Osteoblast (primary cell): Measurements from ENCODE around the gene NCAPG2. TPM values are rescaled to one million over a fixed set of nuclear protein-coding genes. Genes with fewer than 3 reads are reported as not detected.

Experiments
- DNase-seq: peaks from one replicate; pipeline ENCODE4 v3.0.0; 2011; ENCODE audit warnings: low spot score, mixed read lengths; ENCODE audit not compliant: insufficient read length; ENCODE audit errors: missing footprints
- H2AFZ ChIP-seq: 2 replicates; pipeline ENCODE4 v1.6.0; 2011; ENCODE audit warnings: mild to moderate bottlenecking, low read length
- H3K27ac ChIP-seq: 2 replicates; pipeline ENCODE4 v1.5.1; 2011; ENCODE audit warnings: mild to moderate bottlenecking, low read depth, low read length, moderate library complexity
- H3K27me3 ChIP-seq: 2 replicates; pipeline ENCODE4 v1.6.0; 2012; ENCODE audit warnings: mild to moderate bottlenecking, control low read depth, inconsistent platforms, low read length, moderate library complexity; ENCODE audit not compliant: insufficient read depth
- H3K36me3 ChIP-seq: 2 replicates; pipeline ENCODE4 v1.5.1; 2011; ENCODE audit warnings: mild to moderate bottlenecking, low read length, control low read depth, moderate library complexity; ENCODE audit not compliant: insufficient read depth
- H3K4me1 ChIP-seq: 2 replicates; pipeline ENCODE4 v1.5.1; 2011; ENCODE audit warnings: mild to moderate bottlenecking, low read length, control low read depth, moderate library complexity; ENCODE audit not compliant: insufficient read depth
- H3K4me2 ChIP-seq: 2 replicates; pipeline ENCODE4 v1.6.0; 2011; ENCODE audit warnings: mild to moderate bottlenecking, low read length; ENCODE audit not compliant: insufficient read depth
- H3K4me3 ChIP-seq: fragments of 200-600 bp; sonication (generic); 3 replicates; pipeline ENCODE4 v1.5.1; 2012; ENCODE audit warnings: mild to moderate bottlenecking, low read length, inconsistent platforms; ENCODE audit not compliant: insufficient read depth
- H3K79me2 ChIP-seq: 2 replicates; pipeline ENCODE4 v1.6.0; 2012; ENCODE audit warnings: mild to moderate bottlenecking, low read length, control low read depth, inconsistent platforms; ENCODE audit not compliant: insufficient read depth
- H3K9me3 ChIP-seq: 2 replicates; pipeline ENCODE4 v1.5.1; 2011; ENCODE audit warnings: low read depth, low read length, control low read depth
- H4K20me1 ChIP-seq: 2 replicates; pipeline ENCODE4 v1.6.0; 2012; ENCODE audit warnings: mild to moderate bottlenecking, low read length, control low read depth; ENCODE audit not compliant: insufficient read depth
- total RNA-seq: library from RNA; depleted of rRNA; stranded (reverse); fragments of >200 nt; gene quantifications from 2 replicates; pipeline ENCODE4 v1.2.3, GENCODE V29; 2012
- TF ChIP-seq, protein P1 (sequence below): IDR thresholded peaks from 2 replicates; pipeline ENCODE4 v1.5.1; 2011; ENCODE audit warnings: mild to moderate bottlenecking, low read depth, low read length, moderate library complexity; ENCODE audit errors: extremely low read depth

Gene NCAPG2
- total RNA-seq, 1 donor = 8.0 TPM

DNA sequence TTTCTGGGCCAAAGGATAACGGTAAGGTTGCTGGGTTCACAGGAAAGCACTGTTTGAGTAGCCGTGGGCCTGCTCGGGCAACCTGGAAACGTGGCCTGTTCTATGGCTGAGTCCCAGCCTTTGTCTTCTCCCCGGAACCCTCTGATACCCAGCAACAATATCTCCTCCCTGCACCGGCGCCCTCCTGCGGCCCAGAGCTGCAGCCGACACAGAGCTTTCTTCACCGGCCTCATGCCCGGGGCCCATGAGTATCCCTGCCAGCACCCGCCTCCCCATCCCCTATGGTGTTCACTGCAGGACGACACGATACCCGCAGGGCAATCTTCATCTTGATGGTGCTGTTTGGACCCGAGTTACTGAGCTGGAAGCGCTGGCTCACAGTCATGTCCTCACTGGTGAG, 38.6 kb upstream of the NCAPG2 start:
- DNase-seq = no peak
- Histone ChIP-seq H3K4me3 (no peak overlapping the region), H3K36me3 (peaks cover 55% of the 10 kb centered on the region), H3K9me3 (no peaks in the 10 kb centered on the region), H3K27ac (no peak overlapping the region), H3K79me2 (no peaks in the 10 kb centered on the region), H4K20me1 (no peaks in the 10 kb centered on the region), H3K4me1 (peaks cover 23% of the 10 kb centered on the region), H3K27me3 (no peaks in the 10 kb centered on the region), H3K4me2 (no peak overlapping the region), H2AFZ (no peak overlapping the region)
- TF ChIP-seq, protein P1, sequence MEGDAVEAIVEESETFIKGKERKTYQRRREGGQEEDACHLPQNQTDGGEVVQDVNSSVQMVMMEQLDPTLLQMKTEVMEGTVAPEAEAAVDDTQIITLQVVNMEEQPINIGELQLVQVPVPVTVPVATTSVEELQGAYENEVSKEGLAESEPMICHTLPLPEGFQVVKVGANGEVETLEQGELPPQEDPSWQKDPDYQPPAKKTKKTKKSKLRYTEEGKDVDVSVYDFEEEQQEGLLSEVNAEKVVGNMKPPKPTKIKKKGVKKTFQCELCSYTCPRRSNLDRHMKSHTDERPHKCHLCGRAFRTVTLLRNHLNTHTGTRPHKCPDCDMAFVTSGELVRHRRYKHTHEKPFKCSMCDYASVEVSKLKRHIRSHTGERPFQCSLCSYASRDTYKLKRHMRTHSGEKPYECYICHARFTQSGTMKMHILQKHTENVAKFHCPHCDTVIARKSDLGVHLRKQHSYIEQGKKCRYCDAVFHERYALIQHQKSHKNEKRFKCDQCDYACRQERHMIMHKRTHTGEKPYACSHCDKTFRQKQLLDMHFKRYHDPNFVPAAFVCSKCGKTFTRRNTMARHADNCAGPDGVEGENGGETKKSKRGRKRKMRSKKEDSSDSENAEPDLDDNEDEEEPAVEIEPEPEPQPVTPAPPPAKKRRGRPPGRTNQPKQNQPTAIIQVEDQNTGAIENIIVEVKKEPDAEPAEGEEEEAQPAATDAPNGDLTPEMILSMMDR = no peak

GRCh38 chr7:158742065-158742821, 37.6 kb upstream of the NCAPG2 start:
- no peaks in the 10 kb centered on the region for H3K27me3 ChIP-seq
- H3K4me3 ChIP-seq = no peak overlapping the region
- no peak overlapping the region for H2AFZ ChIP-seq
- H3K4me2 ChIP-seq = no peak overlapping the region
- no peak overlapping the region for H3K27ac ChIP-seq
- no peaks in the 10 kb centered on the region for H3K79me2 ChIP-seq
- TF ChIP-seq, protein P1 = no peak
- no peaks in the 10 kb centered on the region for H3K9me3 ChIP-seq
- H3K36me3 ChIP-seq = peaks cover 51% of the 10 kb centered on the region
- no peaks in the 10 kb centered on the region for H4K20me1 ChIP-seq
- no peak for DNase-seq
- peaks cover 23% of the 10 kb centered on the region for H3K4me1 ChIP-seq

DNA sequence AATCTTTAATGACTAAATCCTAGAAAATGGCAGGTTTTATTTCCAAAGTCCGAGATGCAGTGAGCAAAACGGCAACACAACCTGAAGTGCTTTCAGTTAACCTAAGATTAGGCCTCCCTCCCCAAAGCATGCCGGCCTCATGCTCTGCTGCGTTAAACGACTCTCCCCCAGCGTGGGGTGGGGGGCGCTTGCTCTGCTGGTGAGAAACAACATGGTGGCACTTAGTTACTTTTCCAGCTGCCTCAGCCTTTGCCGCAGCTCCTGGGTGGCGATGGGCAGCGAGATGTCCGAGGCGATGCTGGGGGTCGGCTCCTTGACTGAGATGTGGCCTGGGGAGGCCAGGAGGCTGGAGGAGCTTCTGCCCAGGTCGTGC, 36.7 kb upstream of the NCAPG2 start:
- peaks cover 23% of the 10 kb centered on the region for H3K4me1 ChIP-seq
- no peaks in the 10 kb centered on the region for H4K20me1 ChIP-seq
- H3K27me3 ChIP-seq = no peaks in the 10 kb centered on the region
- H3K79me2 ChIP-seq = no peaks in the 10 kb centered on the region
- H3K9me3 ChIP-seq = no peaks in the 10 kb centered on the region
- peak overlapping the region; percentile 79 for H3K27ac ChIP-seq
- peak overlapping the region; percentile 39 for H3K4me2 ChIP-seq
- TF ChIP-seq, protein P1 = no peak
- no peak overlapping the region for H2AFZ ChIP-seq
- H3K4me3 ChIP-seq = no peak overlapping the region
- H3K36me3 ChIP-seq = peaks cover 53% of the 10 kb centered on the region
- no peak for DNase-seq

GRCh38 chr7:158740657-158741293, 36.2 kb upstream of the NCAPG2 start:
- peaks cover 54% of the 10 kb centered on the region for H3K36me3 ChIP-seq
- H2AFZ ChIP-seq = no peak overlapping the region
- H3K27ac ChIP-seq = peak overlapping the region; percentile 79
- no peaks in the 10 kb centered on the region for H3K27me3 ChIP-seq
- no peak overlapping the region for H3K4me3 ChIP-seq
- TF ChIP-seq, protein P1 = no peak
- H4K20me1 ChIP-seq = no peaks in the 10 kb centered on the region
- peak; percentile 93 for DNase-seq
- no peaks in the 10 kb centered on the region for H3K9me3 ChIP-seq
- H3K4me2 ChIP-seq = peak overlapping the region; percentile 39
- H3K79me2 ChIP-seq = no peaks in the 10 kb centered on the region
- H3K4me1 ChIP-seq = peaks cover 23% of the 10 kb centered on the region
